Measurements from ENCODE around the gene CHRNA7.

- TF ChIP-seq CTCF (IDR thresholded peaks at IDR 0.05 in 4 of 5, conservative IDR thresholded peaks at IDR 0.05 in 1 of 5), result no peak
- TF ChIP-seq POLR2A (IDR thresholded peaks at IDR 0.05), result no peak
Observed at GRCh38 chr15:32096213-32096612, 65.9 kb downstream of the CHRNA7 start.
